ENCODE results near the gene INTS11.

INTS11 gene

DNA sequence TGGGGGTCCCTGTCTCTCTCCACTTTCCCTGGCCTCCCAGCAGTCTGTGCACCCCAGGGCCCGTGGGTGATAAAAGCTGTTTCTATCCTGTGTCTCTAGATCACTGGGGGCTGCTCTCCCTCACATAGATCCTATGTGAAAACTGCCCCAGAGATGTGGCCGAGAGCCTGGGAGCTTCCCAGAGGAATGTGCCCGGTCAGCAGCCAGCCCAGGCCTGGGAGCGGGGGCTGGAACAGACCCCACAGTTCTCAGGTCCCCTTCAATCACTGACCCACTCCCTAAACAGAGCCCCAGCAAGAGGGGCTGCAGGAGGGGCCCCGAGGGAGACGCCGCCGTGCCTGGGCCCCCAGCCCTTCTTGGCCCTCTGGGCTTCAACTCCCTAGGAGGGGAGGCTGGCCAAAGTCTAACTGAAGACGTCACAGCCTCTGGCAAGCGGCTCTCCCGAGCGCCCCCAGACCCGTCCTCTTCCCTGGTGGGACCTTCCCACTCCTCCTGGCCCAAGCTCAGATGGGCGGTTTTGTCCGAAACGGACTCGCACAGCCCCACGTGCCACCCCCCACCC is 33.5 kb upstream of the INTS11 start:
- DNase-seq (ENCODE audit: low read depth) = no peak

DNA sequence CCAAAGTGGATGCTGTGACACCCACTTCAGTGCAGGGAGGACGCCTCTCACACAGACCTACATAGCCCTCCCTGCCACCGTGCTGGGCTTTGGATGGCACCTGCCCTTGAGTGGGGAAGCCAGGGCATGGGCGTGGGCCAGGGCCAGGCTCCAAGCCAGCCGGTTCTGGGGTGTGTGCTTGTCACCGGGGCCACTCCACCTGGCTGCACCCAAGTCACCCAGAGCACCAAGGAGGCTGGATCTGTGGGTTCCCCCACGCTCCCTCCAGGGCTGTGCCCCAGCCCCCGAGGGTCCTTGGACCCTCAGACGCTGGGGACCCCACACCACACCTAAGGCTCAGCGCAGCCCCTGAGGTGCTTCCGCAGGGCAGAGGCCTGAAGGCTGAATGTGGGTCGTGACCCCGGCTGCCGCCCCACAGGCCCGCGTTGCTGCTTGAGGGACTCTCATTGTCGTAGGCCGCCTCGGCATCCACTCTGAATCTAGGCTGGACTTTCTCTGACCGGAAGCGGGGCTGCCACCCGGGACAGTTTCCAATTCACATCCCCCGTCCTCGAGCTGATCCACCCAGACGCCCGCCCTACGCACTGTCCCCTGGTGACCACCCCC is 32.4 kb upstream of the INTS11 start:
- no peak for DNase-seq (ENCODE audit: low read depth)

DNA sequence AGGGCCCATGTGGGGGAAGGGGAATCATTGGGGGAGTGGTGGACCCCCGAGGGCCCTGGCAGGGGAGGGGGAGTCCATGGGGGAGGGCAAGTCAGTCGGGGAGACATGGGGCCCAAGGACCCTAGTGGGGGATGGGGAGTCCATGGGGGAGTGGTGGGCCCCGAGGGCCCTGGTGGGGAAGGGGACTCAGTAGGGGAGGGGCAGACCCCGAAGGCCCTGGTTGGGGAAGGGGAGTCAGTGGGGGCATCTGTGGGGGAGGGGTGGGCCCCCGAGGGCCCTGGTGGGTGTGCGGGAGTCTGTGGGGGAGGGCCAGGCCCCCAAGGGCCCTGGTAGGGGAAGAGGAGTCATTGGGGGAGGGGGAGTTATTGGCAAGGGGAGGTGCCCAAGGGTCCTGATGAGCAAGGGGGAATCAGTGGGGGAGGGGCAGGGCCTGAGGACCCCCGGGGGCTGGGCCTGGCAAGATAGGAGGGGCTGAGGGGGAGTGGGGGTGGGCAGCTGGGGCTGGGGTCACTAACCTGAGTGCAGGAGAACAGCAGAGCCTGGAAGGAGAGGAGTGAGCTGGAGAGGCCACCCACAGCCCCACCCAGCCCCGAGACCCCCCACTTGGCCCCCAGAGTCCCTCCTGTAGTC is 31.8 kb upstream of the INTS11 start:
- no peak for DNase-seq (ENCODE audit: low read depth)

DNA sequence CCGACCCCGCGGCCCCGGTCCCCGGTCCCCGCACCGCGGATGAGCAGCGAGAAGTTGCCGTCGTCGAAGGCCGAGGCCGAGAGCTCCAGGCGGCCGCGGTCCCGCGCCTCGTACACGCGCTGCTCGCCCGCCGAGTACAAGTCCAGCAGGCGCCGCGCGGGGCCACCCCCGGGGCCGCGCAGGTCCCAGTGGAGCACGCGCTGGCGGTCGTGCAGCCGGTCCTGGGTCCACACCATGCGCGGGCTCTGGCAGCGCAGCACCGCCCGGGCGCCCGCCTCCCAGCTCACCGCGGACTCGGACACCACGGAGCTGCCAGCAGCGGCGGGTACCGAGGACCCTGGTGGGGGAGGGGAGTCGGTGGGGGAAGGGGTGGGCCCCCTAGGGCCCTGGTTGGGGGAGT is 31.0 kb upstream of the INTS11 start:
- DNase-seq (ENCODE audit: low read depth) = peak; percentile 63

DNA sequence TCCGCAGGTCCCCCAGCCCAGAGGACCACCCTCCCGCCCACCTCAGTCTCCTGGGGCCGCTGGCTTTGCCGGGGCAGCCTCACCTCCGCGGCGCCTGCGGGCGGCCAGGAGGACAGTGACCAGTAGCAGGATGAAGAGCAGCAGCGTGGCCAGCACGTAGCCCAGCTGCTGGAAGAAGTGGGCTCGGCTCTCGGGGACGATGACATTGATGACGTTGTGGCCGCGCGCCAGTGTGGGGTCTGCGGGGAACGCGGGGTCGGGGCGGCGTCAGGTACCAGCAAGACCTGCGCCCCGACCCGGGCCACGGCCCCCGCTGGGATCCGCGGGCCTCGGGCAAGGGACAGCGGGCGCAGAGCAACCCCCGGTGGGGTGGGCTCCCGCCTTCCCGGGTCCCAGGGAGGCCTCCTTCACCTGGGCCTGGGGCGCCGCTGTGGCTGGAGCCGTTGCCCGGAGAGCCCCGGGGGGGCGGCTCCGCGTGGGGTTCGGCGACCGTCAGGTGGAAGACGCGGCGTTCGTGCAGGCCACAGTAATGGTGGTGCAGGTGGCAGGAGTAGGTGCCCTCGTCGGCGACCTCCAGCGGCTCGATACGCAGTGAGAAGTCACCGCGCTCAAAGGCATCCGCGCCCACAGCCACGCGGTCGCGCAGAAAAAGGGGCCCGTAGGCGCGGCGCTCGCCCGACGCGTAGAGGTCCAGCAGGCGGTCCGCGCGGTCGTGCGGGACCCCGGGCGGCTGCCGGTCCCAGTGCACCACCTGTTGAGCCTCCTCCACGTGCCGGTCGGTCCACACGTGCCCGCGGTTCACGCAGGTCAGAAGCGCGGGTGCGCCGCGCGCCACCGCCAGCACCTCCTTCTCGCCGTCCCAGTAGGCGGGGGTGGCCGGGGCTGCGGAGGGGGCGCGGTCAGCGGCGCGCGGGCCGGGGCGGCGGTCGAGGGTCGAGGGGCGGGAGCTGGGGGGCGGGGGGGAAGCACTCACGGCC is 30.1 kb upstream of the INTS11 start:
- no peak for DNase-seq (ENCODE audit: low read depth)

DNA sequence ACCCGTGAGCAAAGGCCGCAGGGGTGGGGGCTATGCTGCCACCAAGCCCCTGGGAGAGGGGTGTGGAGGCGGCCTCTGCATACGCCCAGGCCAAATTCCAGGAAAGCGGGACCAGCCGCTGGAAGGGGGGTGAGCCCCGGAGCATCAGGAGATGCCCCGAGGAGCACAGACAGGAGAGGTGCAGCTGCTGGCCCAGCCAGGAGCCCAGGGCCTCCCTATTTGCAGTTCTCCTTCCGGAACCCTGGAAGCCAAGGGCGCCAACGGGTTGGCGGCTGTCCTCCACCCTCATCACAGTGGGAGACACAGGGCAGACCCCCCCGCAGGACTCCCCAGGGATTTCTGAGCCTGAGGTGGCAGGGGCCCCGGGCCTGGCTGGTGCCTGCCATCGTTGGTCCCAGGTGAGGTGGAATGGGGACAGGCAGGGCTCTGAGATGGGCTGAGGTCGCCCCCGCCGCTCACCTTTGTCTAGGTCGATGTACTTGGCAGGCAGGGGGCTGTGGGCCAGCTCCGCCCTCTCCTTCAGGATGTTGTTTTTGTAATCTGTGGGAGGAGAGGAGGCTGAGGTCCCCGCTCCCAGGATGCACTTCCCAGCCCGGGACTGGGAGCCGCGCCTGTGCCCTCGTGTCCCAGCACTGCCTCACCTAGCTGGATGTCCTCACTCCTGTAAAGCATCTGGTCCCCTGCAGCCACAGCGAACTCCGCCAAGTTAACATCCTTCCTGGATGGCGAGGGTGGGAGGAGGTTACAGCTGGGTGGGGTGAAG is 29.1 kb upstream of the INTS11 start:
- DNase-seq (ENCODE audit: low read depth) = no peak

DNA sequence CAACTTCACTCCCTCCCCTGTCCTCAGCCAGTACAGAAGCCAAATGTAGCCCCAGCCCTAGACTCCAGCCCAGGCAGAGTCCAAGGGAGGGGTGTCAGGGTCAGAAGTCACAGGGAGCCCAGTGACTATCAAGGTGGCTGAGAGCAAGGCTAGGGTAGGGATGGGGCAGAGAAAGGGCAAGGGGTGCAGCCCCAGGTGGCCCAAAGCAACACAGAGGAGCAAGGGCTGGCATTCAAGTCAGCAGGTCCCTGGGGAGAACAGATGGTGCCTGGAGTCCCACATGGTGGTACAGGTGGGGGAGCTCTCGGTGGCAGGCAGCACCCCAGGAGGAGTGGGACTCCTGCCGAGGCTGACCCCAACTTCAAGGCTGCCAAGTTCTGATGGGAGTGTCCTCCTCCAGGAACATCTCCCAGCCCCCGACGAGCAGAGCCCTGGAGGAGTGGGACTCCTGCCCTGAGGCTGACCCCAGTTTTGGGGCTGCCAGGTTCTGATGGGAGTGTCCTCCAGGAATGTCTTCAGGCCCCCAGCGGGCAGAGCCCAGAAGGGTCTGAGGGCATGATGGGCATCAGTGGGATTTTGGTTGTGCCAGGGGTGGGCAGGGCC is 28.4 kb upstream of the INTS11 start:
- DNase-seq (ENCODE audit: low read depth) = no peak

DNA sequence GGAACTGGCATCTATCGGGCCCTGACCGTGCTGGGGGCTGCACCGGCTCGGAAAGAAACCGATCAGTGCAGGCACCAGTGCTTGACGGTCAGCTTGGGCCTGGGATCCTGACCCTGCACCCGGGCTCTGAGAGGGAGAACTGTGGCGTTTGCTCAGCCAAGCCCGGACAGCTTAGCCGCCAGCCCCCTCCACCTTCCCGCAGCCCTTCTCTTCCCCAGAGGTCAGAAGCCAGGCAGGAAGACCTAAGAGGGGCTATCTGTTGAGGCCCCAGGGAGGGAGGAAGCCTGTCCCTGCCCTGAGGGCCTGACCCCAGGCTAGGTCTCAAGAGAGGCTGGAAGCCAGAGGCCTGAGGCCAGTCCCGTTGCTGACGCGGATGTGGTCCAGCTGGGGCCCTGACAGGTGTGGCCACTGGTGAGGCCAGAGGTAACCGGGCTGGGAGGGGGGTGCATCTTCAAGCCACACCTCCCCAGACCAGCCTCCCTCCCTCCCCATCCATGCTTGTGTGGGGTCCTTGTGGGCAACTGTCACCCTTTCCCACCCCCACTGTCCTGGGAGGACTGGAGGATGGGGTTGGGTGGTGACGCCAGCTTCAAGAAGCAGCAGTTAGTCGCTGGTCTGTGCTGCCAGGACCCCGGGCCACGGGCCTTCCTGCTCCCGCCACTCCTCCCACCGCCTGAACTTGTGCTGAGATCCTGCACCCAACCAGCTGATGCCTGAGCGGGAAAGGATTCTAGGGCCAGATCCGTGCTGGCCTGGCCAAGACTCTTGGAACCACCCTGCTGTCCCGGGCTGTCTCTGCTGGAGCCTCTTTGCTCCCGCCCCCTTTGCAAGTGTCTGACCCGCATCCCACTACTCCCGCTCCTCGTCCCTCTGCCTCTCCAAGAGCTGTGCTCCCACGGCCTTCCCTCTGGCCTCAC is 27.3 kb upstream of the INTS11 start:
- DNase-seq (ENCODE audit: low read depth) = no peak

DNA sequence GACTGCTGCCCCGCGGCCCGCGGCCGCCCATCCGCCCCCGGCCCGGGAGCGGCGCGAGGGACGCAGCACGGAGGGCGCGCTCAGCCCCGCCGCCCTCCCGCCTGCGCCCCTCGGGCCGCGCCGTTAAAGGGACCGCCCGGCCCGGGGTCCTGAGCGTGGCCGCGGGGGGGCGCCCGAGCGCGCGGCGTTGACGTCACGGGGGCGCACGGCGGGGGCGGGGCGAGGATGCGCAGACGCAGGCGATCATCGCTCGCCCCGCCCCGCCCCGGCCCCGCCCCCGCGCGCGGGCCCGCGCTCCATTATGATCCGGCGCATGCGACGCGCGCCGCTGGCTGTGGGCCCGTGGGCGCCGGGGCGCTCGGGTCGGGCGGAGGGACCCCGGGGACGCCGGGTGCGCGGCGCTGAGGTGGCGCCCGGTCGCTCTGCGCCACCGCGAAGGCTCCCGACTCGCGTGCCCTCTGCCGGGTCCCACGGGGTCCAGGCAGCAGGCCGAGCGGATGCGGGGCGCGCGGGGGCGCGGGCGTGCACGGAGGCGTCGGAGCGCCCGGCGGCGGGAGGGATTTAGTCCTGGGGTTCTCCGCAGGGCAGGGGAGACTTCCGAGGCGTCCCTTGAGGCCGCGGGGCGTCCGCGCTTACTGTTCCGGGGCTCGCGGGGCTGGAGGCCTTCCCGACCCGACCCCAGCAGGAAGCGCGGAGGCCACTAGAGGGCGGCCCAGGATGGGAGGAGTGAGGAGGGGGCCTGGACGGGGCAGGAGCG is 25.0 kb upstream of the INTS11 start, which contains the start of gene DVL1:
DVL1 (minus strand) TSS at position 163 of the 757 bp plus-strand sequence. CDS start 353 bp downstream, outside the sequence.
- DNase-seq (ENCODE audit: low read depth) = peak; percentile 57

DNA sequence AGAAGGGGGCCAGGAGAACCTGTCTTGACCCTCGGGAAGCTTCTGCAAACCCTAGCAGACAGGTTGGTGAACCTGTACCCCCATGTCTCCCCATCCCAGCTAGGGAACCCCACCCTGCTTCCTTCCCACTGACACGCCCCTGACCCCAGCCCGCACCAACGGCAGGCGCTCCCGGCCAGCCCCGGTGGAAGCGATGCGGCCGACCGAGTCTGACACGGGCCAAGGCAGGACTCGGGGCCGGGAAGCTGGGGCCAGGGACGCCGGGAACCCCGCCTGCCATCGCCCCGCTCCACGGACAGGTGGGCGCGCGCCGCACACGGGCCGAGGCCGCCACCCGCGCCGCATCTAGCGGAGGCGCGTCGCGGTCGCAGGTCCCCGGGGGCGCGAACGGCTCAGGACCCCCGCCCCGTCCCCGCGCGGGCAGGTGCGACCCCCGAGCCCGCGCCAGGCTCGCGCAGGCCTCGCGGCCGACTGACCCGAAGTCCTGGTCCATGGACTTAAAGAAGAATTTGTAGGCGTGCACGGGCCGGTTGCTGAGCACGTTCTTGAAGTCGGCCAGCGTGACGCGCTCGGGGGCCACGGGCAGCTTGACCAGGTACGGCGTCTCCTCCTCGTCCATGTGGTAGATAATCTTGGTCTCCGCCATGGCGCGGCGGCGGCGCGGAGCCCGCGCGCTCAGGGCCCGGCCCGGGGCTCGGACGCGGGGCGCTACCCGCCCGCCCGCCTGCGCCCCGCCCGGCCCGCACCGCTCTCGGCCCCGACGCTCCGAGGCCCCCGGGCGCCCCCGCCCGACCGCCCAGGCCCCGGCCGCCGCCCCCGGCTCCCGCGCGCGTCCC is 24.2 kb upstream of the INTS11 start:
- peak; percentile 61 for DNase-seq (ENCODE audit: low read depth)

DNA sequence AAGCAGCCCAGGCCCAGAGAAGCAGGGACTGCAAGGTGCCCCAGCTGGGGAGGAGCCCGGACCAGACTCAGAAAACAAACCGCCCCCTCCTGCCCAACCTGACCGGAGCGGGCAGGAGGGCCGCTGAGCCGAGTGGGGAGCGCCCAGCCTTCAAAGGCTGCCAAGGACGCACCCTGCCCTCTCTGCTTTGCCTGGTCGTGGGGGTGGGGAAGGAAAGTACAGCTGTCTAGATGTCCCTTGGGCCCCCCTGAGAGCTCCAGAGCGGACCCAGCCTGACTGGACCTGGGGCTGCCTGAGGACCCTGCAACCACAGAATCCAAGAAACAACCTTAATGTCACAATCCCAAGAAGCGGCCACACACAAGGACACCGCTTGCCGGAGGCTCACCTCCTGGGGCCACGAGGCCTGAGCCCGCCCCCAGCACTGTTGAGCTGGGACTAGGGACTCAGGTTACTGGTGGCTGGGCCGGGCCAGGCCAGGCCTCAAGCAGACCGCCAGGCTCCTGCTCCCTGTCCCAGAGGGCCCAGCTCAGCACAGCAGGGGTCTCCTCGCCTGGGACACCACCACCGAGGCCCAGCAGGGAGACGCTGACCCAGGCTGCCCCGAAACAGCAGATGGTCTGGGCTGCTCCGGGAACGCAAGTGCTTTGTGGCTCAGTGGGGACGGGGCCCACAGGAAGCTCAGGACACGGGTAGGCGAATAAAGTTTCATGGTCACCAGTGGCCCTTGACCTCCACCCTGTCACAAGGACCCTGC is 23.4 kb upstream of the INTS11 start:
- DNase-seq (ENCODE audit: low read depth) = no peak

DNA sequence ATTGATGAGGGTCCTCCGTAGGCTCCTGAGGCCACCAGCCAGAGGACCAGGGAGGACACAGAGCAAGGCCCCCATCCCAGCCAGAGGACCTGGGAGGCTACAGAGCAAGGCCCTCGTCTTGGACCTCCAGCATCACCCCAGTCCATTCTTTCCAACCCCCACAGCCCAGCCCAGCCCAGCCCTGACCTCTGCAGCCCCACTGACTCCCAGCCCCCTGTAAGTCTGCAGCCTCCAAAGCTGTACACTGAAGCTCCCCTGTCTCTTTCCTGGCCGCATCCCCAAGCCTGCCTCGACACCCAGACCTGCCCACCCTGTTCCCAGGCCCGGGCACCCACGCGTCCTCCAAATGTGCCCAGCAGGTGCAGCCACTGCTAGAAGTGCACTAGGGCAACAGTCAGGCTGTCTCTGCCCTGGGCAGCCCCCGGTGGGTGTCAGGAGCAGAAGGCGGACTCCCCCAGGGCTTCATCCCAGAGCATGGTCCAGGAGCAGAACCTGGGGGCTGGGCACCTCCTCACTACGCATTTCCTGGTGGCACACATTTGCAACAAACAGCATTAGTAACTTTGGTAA is 22.7 kb upstream of the INTS11 start:
- no peak for DNase-seq (ENCODE audit: low read depth)

DNA sequence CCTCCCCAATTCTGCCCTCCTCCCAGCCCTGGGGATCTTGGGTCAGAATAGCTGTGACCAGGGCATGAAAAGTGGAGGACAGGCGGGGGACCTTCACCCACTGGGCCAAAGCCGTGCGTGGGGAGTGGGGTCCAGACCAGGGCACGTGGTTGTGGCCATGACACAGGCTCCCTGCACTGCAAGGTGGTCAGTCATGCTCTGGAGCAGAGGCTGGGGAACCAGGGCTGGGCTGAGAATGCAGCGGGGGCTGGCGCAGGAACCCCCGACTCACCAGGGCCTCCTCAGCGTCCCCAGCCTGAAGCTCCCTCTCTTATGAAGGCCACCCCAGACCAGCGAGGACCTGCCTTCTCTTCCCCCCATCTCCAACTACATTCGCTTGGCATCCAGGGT is 22.0 kb upstream of the INTS11 start:
- DNase-seq (ENCODE audit: low read depth) = no peak

DNA sequence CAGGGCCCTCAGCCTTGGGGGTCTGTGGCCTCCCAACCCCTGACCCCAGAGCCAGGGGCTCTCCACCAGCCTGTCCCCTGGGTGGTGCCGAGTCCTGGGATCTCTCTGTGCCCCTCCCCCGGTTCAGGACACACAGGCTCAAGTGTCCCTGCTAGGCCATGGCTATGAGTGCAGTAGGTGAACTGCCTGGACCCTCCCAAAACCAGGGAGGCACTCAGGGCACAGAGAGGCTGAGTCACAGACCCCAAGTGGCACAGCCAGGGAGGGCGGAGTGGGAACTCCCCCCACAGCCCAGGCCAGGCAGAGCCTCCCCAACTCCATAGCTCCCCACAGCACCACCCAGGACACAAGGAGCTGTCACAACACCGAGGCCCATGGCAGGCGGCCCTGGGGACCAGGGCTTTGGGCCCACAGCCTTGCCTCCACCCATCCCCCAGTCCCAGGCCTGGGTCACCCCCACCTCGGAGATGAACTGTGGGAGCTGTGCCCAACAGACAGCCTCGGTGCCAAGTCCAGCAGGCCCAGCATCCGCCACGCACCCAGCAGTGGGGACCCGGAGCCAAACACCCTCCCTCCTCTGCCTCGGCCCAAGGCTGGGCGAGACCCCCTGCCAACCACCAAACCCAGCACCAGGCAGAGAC is 21.5 kb upstream of the INTS11 start:
- no peak for DNase-seq (ENCODE audit: low read depth)

DNA sequence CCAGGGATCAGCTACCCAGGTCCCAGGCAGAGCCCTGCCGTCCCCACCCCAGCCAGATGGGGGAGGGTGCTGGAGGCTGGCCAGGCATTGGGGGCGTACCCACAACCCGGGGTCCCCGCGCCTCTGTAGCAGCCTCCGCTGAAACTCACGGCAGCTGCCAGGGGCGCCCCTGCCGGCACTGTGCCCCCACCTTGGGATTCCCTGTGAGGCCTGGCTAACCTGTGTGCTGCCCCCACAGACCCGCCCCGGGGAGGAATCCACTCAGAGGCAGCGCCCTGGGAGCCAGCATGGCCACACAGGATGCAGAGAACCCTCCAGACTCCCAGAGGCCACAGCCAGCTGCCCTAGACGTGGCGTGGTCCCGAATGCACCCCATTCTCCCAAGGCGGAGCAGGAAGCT is 20.9 kb upstream of the INTS11 start:
- DNase-seq (ENCODE audit: low read depth) = no peak

DNA sequence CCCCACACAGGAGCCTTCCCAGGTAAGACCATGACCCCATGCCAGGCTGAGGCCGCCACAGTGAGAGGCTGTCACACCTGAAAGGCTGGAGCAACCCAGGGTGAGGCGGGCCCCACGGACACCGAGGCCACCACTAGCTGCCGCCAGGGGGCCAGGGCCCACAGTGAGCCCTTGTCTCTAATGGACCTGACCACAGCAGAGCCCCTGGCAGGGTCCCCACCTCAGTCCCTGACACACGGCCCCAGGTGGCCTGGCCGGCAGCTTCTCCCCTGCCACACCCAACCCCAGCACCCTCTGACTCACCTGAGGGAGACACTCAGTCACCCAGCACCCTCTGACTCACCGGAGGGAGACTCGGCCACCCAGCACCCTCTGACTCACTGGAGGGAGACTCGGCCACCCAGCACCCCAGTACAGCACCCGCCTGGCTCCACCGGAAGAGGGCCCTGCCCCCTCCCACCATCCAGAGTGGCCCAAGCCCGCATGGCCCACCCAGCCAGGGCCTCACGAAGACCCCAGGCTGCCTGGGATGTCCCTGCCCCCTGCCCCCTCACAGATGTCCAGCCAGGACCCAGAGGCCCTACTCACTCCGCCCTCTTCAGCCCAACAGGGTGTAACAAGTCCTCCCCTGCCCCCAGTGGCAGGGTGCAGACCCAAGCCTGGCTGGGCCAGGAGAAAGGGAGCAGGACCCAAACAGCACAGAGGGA is 20.3 kb upstream of the INTS11 start:
- peak; percentile 85 for DNase-seq (ENCODE audit: low read depth)

Measured in iris pigment epithelial cell (primary cell).